HepG2 (cell line): ENCODE data around the gene SDR42E2. TPM values are rescaled to one million over a fixed set of nuclear protein-coding genes. Genes with fewer than 3 reads are reported as not detected.

ENCODE experiments used
- CCAR2 ChIP-seq: fragments of 200-400 bp; formaldehyde crosslinking; optimal IDR thresholded peaks from 2 replicates; pipeline ENCODE3; 2018; ENCODE audit warnings: low read depth, mild to moderate bottlenecking, low read length, moderate library complexity
- GATA4 ChIP-seq: sonication (generic); IDR thresholded peaks from 2 replicates; pipeline ENCODE4 v1.6.1; 2016; ENCODE audit warnings: antibody characterized with exemption, low read depth, borderline replicate concordance
- GTF2F1 ChIP-seq: fragments of 150-350 bp; IDR thresholded peaks from 2 replicates; pipeline ENCODE4 v1.6.1; 2014; ENCODE audit warnings: low read length
- MATR3 ChIP-seq: sonication (generic); formaldehyde crosslinking; IDR thresholded peaks from 2 replicates; pipeline ENCODE4 v1.4.0; 2020; ENCODE audit warnings: missing genetic modification reagents
- POLR2AphosphoS5 ChIP-seq: IDR thresholded peaks from 2 replicates; pipeline ENCODE4 v1.6.1; 2012; ENCODE audit warnings: low read depth, low read length
- RFX1 ChIP-seq: fragments of 450-650 bp; IDR thresholded peaks from 2 replicates; pipeline ENCODE4 v1.6.1; 2017
- SETDB1 ChIP-seq: sonication (generic); formaldehyde crosslinking; IDR thresholded peaks from 2 replicates; pipeline ENCODE4 v1.5.1; 2020; ENCODE audit warnings: missing genetic modification reagents, mild to moderate bottlenecking, borderline replicate concordance
- SRY ChIP-seq: sonication (generic); formaldehyde crosslinking; IDR thresholded peaks from 2 replicates; pipeline ENCODE4 v1.8.0; 2022; ENCODE audit warnings: mild to moderate bottlenecking, missing genetic modification reagents
- TBX2 ChIP-seq: sonication (generic); formaldehyde crosslinking; IDR thresholded peaks from 2 replicates; pipeline ENCODE4 v1.5.0; 2020; ENCODE audit warnings: missing genetic modification reagents, mild to moderate bottlenecking, borderline replicate concordance
- ZBTB1 ChIP-seq: sonication (generic); formaldehyde crosslinking; IDR thresholded peaks from 2 replicates; pipeline ENCODE4 v1.4.0; 2020; ENCODE audit warnings: missing genetic modification reagents, borderline replicate concordance
- ZBTB3 ChIP-seq: sonication (generic); formaldehyde crosslinking; IDR thresholded peaks from 2 replicates; pipeline ENCODE4 v1.4.0; 2020; ENCODE audit warnings: low read depth, mild to moderate bottlenecking, moderate library complexity, missing genetic modification reagents, borderline replicate concordance
- ZBTB38 ChIP-seq: sonication (generic); formaldehyde crosslinking; IDR thresholded peaks from 2 replicates; pipeline ENCODE4 v1.5.1; 2020; ENCODE audit warnings: mild to moderate bottlenecking, missing genetic modification reagents
- ZFP62 ChIP-seq: sonication (generic); formaldehyde crosslinking; IDR thresholded peaks from 2 replicates; pipeline ENCODE4 v1.4.0; 2020; ENCODE audit warnings: missing genetic modification reagents
- ZNF230 ChIP-seq: sonication (generic); formaldehyde crosslinking; IDR thresholded peaks from 2 replicates; pipeline ENCODE4 v1.4.0; 2020; ENCODE audit warnings: mild to moderate bottlenecking, missing genetic modification reagents
- ZNF660 ChIP-seq: sonication (generic); formaldehyde crosslinking; IDR thresholded peaks from 2 replicates; pipeline ENCODE4 v1.5.1; 2020; ENCODE audit warnings: mild to moderate bottlenecking, low read depth, missing genetic modification reagents, borderline replicate concordance
- ZNF7 ChIP-seq: IDR thresholded peaks from 2 replicates; pipeline ENCODE4 v1.6.1; 2016; ENCODE audit warnings: missing biosample characterization, missing genetic modification reagents
- ZNF737 ChIP-seq: sonication (generic); formaldehyde crosslinking; IDR thresholded peaks from 2 replicates; pipeline ENCODE4 v1.5.0; 2020; ENCODE audit warnings: missing genetic modification reagents, mild to moderate bottlenecking, borderline replicate concordance
- ZNF781 ChIP-seq: sonication (generic); formaldehyde crosslinking; IDR thresholded peaks from 2 replicates; pipeline ENCODE4 v1.5.1; 2020; ENCODE audit warnings: borderline replicate concordance, mild to moderate bottlenecking, missing genetic modification reagents; ENCODE audit errors: not compliant biosample characterization
- ZSCAN22 ChIP-seq: sonication (generic); formaldehyde crosslinking; IDR thresholded peaks from 2 replicates; pipeline ENCODE4 v1.4.0; 2020; ENCODE audit warnings: mild to moderate bottlenecking, missing genetic modification reagents
- polyA plus RNA-seq, 8 experiments: library from polyadenylated mRNA; depleted of rRNA in 3 of 8; stranded (reverse) in 7 of 8; unstranded in 1 of 8; fragments of >200 nt; fragmentation: Illumina TruSeq in 4 of 8; extraction: Trizol in 4 of 8; gene quantifications; 2 replicates each; pipeline versions ENCODE4 v1.2.1 to v1.2.3, GENCODE V29; 2011 to 2016; ENCODE audit warnings: low read depth in 4 of 8, missing spikeins in 1 of 8, mixed read lengths in 1 of 8; ENCODE audit not compliant: insufficient read depth in 1 of 8
- total RNA-seq, 5 experiments: library from RNA; depleted of rRNA; stranded (reverse); fragments of >200 nt; fragmentation: Illumina TruSeq; extraction: Trizol; gene quantifications; 2 replicates each; pipeline ENCODE4 v1.2.3, GENCODE V29; 2016; ENCODE audit warnings: low read depth in 1 of 5
- TF ChIP-seq, protein P1 (sequence below): sonication (generic); IDR thresholded peaks from 2 replicates; pipeline ENCODE4 v1.6.1; 2016; ENCODE audit warnings: low read depth, borderline replicate concordance
- TF ChIP-seq, protein P2 (sequence below): sonication (generic); formaldehyde crosslinking; IDR thresholded peaks from 2 replicates; pipeline ENCODE4 v1.5.0; 2020; ENCODE audit warnings: mild to moderate bottlenecking, missing genetic modification reagents, borderline replicate concordance
- TF ChIP-seq, protein P3 (sequence below): sonication (generic); formaldehyde crosslinking; IDR thresholded peaks from 2 replicates; pipeline ENCODE4 v1.5.1; 2020; ENCODE audit warnings: missing genetic modification reagents, mild to moderate bottlenecking, borderline replicate concordance
- TF ChIP-seq, protein P4 (sequence below): fragments of 450-650 bp; IDR thresholded peaks from 2 replicates; pipeline ENCODE4 v1.6.1; 2017; ENCODE audit warnings: mild to moderate bottlenecking

Gene SDR42E2
- total and polyA plus RNA-seq, 2 of the 13 experiments (the other 11 are each of a cell fraction or from before 2014, with no cell fraction given): 0.05 to 0.11 TPM

DNA sequence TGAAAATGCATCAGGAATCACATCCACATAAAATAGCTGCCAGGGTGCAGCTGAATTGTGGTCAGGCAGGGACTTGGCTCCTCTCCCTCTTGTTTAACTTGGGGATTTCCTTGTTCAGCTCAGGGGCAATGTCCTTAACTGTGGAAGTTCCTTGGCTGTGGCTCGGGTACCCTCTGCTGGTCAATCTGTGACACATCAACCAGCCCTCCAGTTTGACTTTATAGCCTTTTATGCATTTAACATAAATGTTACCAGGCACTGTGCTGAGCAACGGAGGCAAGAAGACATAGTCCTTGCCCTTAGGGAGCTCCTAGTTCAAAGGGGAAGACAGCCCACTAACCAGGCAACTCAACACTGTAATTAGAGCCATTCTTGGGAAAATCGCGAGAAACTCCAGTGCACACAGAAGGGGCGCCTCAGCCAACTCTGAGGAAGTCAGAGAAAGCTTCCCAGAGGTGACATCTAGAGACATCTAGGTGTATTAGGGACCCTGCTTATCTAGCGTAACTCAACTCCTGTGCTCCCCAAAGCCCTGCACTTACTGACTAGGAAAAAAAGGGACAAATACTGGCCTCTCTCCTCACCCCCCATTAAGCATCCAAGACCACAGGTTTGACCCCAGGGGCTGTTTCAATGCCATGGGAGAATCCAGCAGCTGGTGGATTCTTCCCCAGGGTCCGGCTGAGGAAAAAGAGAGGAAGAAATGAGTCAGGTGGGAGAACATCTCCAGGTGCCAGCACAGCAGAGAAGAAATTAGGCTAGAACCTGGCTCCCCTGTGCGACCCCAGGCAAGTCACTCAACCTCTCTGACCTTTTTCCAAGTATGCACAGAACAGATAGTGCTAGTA lies 26.5 kb downstream of the SDR42E2 start (continued):
- TF ChIP-seq, protein P1, sequence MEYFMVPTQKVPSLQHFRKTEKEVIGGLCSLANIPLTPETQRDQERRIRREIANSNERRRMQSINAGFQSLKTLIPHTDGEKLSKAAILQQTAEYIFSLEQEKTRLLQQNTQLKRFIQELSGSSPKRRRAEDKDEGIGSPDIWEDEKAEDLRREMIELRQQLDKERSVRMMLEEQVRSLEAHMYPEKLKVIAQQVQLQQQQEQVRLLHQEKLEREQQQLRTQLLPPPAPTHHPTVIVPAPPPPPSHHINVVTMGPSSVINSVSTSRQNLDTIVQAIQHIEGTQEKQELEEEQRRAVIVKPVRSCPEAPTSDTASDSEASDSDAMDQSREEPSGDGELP: no peak
- TF ChIP-seq ZNF781 (CRISPR knock-in tag): no peak
- no peak for TF ChIP-seq MATR3
- TF ChIP-seq, protein P2, sequence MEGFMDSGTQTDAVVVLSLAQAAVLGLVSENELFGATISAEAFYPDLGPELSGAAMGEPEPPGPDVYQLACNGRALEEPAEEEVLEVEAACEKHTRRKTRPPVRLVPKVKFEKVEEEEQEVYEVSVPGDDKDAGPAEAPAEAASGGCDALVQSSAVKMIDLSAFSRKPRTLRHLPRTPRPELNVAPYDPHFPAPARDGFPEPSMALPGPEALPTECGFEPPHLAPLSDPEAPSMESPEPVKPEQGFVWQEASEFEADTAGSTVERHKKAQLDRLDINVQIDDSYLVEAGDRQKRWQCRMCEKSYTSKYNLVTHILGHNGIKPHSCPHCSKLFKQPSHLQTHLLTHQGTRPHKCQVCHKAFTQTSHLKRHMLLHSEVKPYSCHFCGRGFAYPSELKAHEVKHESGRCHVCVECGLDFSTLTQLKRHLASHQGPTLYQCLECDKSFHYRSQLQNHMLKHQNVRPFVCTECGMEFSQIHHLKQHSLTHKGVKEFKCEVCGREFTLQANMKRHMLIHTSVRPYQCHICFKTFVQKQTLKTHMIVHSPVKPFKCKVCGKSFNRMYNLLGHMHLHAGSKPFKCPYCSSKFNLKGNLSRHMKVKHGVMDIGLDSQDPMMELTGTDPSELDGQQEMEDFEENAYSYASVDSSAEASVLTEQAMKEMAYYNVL: no peak
- no peak for TF ChIP-seq CCAR2
- TF ChIP-seq TBX2: peak; percentile 50; the same call in 1 of the 2 replicates
- TF ChIP-seq ZNF660 (CRISPR knock-in tag): no peak
- no peak for TF ChIP-seq SETDB1
- no peak for TF ChIP-seq ZNF737
- no peak for TF ChIP-seq SRY (CRISPR knock-in tag)
- TF ChIP-seq, protein P3, sequence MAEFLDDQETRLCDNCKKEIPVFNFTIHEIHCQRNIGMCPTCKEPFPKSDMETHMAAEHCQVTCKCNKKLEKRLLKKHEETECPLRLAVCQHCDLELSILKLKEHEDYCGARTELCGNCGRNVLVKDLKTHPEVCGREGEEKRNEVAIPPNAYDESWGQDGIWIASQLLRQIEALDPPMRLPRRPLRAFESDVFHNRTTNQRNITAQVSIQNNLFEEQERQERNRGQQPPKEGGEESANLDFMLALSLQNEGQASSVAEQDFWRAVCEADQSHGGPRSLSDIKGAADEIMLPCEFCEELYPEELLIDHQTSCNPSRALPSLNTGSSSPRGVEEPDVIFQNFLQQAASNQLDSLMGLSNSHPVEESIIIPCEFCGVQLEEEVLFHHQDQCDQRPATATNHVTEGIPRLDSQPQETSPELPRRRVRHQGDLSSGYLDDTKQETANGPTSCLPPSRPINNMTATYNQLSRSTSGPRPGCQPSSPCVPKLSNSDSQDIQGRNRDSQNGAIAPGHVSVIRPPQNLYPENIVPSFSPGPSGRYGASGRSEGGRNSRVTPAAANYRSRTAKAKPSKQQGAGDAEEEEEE (CRISPR knock-in tag): no peak
- no peak; the same call in 1 of the 2 replicates for TF ChIP-seq POLR2AphosphoS5
- no peak for TF ChIP-seq RFX1
- TF ChIP-seq ZFP62 (CRISPR knock-in tag): no peak
- TF ChIP-seq, protein P4, sequence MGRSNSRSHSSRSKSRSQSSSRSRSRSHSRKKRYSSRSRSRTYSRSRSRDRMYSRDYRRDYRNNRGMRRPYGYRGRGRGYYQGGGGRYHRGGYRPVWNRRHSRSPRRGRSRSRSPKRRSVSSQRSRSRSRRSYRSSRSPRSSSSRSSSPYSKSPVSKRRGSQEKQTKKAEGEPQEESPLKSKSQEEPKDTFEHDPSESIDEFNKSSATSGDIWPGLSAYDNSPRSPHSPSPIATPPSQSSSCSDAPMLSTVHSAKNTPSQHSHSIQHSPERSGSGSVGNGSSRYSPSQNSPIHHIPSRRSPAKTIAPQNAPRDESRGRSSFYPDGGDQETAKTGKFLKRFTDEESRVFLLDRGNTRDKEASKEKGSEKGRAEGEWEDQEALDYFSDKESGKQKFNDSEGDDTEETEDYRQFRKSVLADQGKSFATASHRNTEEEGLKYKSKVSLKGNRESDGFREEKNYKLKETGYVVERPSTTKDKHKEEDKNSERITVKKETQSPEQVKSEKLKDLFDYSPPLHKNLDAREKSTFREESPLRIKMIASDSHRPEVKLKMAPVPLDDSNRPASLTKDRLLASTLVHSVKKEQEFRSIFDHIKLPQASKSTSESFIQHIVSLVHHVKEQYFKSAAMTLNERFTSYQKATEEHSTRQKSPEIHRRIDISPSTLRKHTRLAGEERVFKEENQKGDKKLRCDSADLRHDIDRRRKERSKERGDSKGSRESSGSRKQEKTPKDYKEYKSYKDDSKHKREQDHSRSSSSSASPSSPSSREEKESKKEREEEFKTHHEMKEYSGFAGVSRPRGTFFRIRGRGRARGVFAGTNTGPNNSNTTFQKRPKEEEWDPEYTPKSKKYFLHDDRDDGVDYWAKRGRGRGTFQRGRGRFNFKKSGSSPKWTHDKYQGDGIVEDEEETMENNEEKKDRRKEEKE: no peak
- no peak for TF ChIP-seq GATA4
- no peak for TF ChIP-seq ZBTB1 (CRISPR knock-in tag)
- 0 out of 2 replicates have a peak, but pooled peaks have one; percentile 13 for TF ChIP-seq ZSCAN22 (CRISPR knock-in tag)
- TF ChIP-seq ZBTB3 (CRISPR knock-in tag): peak; percentile 35; the same call in 1 of the 2 replicates
- TF ChIP-seq ZNF230 (CRISPR knock-in tag): no peak
- no peak for TF ChIP-seq GTF2F1
- TF ChIP-seq ZBTB38: no peak
- TF ChIP-seq ZNF7 (CRISPR knock-in tag): no peak
